ENCODE data around the gene GOLGA6L10. TPM values are rescaled to one million over a fixed set of nuclear protein-coding genes. Genes with fewer than 3 reads are reported as not detected.
"Not testable (repeated sequence)": the region's sequence is repeated elsewhere in the genome, so short reads cannot be mapped to it uniquely, and the experiment has no call there.

Gene GOLGA6L10
- polyA plus RNA-seq, 2 of the 4 experiments (the other 2 are of a cell fraction), result 0.84 to 0.98 TPM

DNA sequence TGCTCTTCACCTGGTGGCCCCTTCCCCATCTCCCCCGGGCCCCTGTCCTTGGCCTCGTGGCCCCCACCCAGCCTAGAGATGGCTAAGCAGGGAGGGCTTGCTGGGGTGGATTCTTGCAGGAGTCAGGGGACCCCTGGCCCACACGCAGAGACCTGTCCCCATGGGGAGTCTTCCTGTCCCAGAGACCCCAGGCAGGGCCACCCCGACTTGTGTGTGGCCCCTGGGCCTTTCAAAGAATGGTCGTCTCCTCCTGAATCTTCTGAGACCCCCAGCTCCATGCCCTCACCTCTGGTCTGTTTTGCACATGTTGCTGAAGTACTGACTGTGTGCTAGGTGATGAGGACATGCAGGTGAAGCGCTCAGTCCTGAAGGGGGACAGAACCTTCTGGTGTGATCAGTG lies 28.4 kb downstream of the GOLGA6L10 start:
- WGBS (ENCODE audit: missing lambda C conversion rate), result 55% methylated on average over 3 of the region's 6 CpGs
- H3K4me3 ChIP-seq; ATAC-seq; H3K9me3 ChIP-seq; FAIRE-seq; H3K27ac ChIP-seq; DNase-seq (ENCODE audit: low read depth in 1 of 2, low spot score in 1 of 2); H3K4me2 ChIP-seq; POLR2A ChIA-PET; CTCF ChIA-PET; H3K4me1 ChIP-seq: not testable (repeated sequence)

DNA sequence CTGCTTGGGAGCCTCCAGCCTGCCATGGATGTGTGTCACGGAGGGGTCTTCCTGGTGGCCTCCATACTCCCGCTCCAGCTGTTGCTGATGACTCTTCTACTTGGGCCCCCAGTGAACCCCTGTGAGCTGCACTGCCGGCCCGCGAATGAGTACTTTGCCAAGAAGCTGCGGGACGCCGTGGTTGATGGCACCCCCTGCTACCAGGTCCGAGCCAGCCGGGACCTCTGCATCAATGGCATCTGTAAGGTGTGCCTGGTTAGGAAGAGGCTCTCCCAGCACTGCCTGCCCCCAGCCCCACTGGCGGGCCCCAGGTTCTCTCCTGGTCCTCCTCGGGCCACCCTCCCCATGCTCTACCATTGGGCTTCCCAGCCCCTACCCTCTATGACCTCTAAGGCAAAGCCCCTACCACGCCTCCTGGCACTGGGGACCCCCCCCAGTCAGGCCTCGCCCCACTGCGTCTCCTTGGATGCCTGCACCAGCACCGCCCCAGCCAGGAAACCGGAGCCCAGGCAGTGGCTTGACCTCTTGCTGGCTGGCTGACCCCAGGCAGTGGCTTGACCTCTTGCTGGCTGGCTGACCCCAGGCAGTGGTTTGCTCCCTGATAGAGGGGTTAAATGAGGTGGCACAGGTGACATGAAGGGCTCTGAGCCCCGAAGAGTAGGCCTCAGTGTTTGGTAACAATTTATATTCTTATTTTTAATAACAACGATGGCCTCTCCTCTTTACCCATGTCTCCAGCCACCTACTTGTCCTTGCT lies 29.6 kb downstream of the GOLGA6L10 start:
- H3K27ac ChIP-seq; H3K4me2 ChIP-seq; DNase-seq (ENCODE audit: low read depth in 1 of 2, low spot score in 1 of 2); CTCF ChIA-PET; H3K9me3 ChIP-seq; H3K4me1 ChIP-seq; ATAC-seq; FAIRE-seq; H3K4me3 ChIP-seq; POLR2A ChIA-PET: not testable (repeated sequence)
- 62% methylated on average over 4 of the region's 19 CpGs for WGBS (ENCODE audit: missing lambda C conversion rate)

- H3K4me3 ChIP-seq; POLR2A ChIA-PET; H3K27ac ChIP-seq; H3K4me2 ChIP-seq; ATAC-seq; FAIRE-seq; DNase-seq (ENCODE audit: low read depth in 1 of 2, low spot score in 1 of 2); H3K9me3 ChIP-seq; H3K4me1 ChIP-seq; CTCF ChIA-PET: not testable (repeated sequence)
- WGBS (ENCODE audit: missing lambda C conversion rate), result 72% methylated on average over 7 of the region's 8 CpGs
Observed at GRCh38 chr15:82318281-82318680, 31.0 kb downstream of the GOLGA6L10 start.

- 82% methylated on average over 7 of the region's 7 CpGs for WGBS (ENCODE audit: missing lambda C conversion rate)
- POLR2A ChIA-PET; FAIRE-seq; H3K4me3 ChIP-seq; H3K4me1 ChIP-seq; H3K27ac ChIP-seq; H3K9me3 ChIP-seq; H3K4me2 ChIP-seq; ATAC-seq; CTCF ChIA-PET; DNase-seq (ENCODE audit: low read depth in 1 of 2, low spot score in 1 of 2): not testable (repeated sequence)
Observed at GRCh38 chr15:82317516-82317915, 31.8 kb downstream of the GOLGA6L10 start.

- no peak overlapping the region for H3K4me2 ChIP-seq
- H3K27ac ChIP-seq, result no peak overlapping the region
- FAIRE-seq (no peak), DNase-seq (ENCODE audit: low read depth in 1 of 2, low spot score in 1 of 2) (no peak), ATAC-seq (peak in 1 of 2 experiments; percentile 14; a peak in 2 of 6 replicates)
- no peak overlapping the region for H3K4me3 ChIP-seq
- CTCF ChIA-PET, result no interaction called here
- no peaks in the 10 kb centered on the region for H3K4me1 ChIP-seq
- no peaks in the 10 kb centered on the region for H3K9me3 ChIP-seq
- POLR2A ChIA-PET, result no interaction called here
- WGBS (ENCODE audit: missing lambda C conversion rate), result 81% methylated on average over 11 of the region's 12 CpGs
- TF ChIP-seq HMGXB4 (CRISPR knock-in tag; IDR thresholded peaks at IDR 0.05; ENCODE audit: borderline replicate concordance) (no peak), HOXB5 (CRISPR knock-in tag; IDR thresholded peaks at IDR 0.05) (no peak), MAFK (IDR thresholded peaks at IDR 0.05; ENCODE audit: partially characterized antibody) (peak; percentile 82), MAX (IDR thresholded peaks at IDR 0.05) (no peak)
Observed at GRCh38 chr15:82317091-82317489, 32.2 kb downstream of the GOLGA6L10 start.

GRCh38 chr15:82316247-82317090 lies 32.8 kb downstream of the GOLGA6L10 start:
- H3K4me1 ChIP-seq; H3K4me3 ChIP-seq; H3K27ac ChIP-seq; H3K4me2 ChIP-seq; FAIRE-seq; ATAC-seq; H3K9me3 ChIP-seq; POLR2A ChIA-PET; DNase-seq (ENCODE audit: low read depth in 1 of 2, low spot score in 1 of 2): not testable (repeated sequence)
- CTCF ChIA-PET, result interaction anchor here (1.3 kb wide), 1 partner anchor 214 kb away, joined by 3 read pairs; no protein-coding TSS in a partner anchor
- 74% methylated on average over 20 of the region's 23 CpGs for WGBS (ENCODE audit: missing lambda C conversion rate)
